Astrocyte (in vitro differentiated cells and primary cell): Measurements from ENCODE around the gene LTBP2.

Source experiments
- CTCF ChIP-seq: IDR thresholded peaks from 2 replicates; pipeline ENCODE4 v1.5.1; 2011; ENCODE audit warnings: low read depth, mild to moderate bottlenecking, inconsistent platforms, low read length, moderate library complexity; ENCODE audit not compliant: insufficient read depth
- EZH2 ChIP-seq: IDR thresholded peaks from 2 replicates; pipeline ENCODE4 v1.6.1; 2012; ENCODE audit warnings: mild to moderate bottlenecking, low read length, inconsistent platforms; ENCODE audit not compliant: insufficient read depth

GRCh38 chr14:74525361-74525851 is 86.6 kb downstream of the LTBP2 start:
- TF ChIP-seq CTCF (no peak), EZH2 (no peak)
